ENCODE measurements around the gene TAL1. TPM values are rescaled to one million over a fixed set of nuclear protein-coding genes. Genes with fewer than 3 reads are reported as not detected.

Gene TAL1
- polyA plus RNA-seq, 3 donors: 0.50 TPM; not detected in 2

DNA sequence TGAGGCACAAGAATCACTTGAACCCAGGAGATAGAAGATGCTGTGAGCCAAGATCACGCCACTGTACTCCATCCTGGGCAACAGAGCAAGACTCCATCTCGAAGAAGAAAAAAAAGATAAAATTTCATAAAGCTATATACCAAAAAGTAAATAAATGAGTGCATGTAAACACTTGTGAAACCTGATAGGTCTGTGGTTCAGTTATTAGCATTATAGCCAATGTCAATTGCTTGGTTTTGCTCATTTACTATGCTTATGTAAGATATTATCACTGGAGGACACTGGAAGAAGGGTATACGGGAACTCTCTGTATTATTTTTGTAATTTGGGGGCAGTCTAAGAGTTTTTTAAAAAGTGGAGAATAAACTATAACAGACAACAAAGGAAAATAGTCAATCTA is 17.7 kb upstream of the TAL1 start:
- Mint-ChIP-seq H3K27ac (no peak overlapping the region), H3K4me3 (no peak overlapping the region), H3K9me3 (no peaks in the 10 kb centered on the region), H3K4me1 (no peaks in the 10 kb centered on the region), H3K27me3 (ENCODE audit: low read depth in 3 of 3) (peaks cover 0 to 5% (median 3%) of the 10 kb centered on the region in 3 donors), H3K36me3 (peaks cover 22 to 49% of the 10 kb centered on the region in 2 donors)
- Histone ChIP-seq H3K9me3 (replicated peaks in 1 of 2; ENCODE audit: control insufficient read depth in 1 of 2, insufficient read depth in 1 of 2, low read length in 2 of 2) (no peaks in the 10 kb centered on the region), H3K27me3 (ENCODE audit: control insufficient read depth in 2 of 2, insufficient read depth in 2 of 2, low read length in 2 of 2) (no peaks in the 10 kb centered on the region), H3K79me2 (ENCODE audit: insufficient read depth, low read length) (no peaks in the 10 kb centered on the region), H3K9ac (ENCODE audit: insufficient read depth, low read length, poor library complexity, severe bottlenecking) (no peak overlapping the region), H2AFZ (ENCODE audit: insufficient read depth, low read depth, low read length, poor library complexity, severe bottlenecking) (no peak overlapping the region), H3K4me1 (ENCODE audit: control insufficient read depth in 1 of 2, insufficient read depth in 2 of 2, low read length in 2 of 2) (no peaks in the 10 kb centered on the region), H3K4me2 (replicated peaks; ENCODE audit: extremely low read depth, low read length, poor library complexity, severe bottlenecking) (no peak overlapping the region), H3K36me3 (replicated peaks in 1 of 2; ENCODE audit: control insufficient read depth in 1 of 2, insufficient read depth in 2 of 2, low read length in 2 of 2) (peaks cover 12 to 39% of the 10 kb centered on the region in 2 donors), H3K27ac (ENCODE audit: low read depth in 1 of 2, low read length in 2 of 2) (no peak overlapping the region), H3K4me3 (replicated peaks in 1 of 3; ENCODE audit: low read depth in 2 of 3, low read length in 3 of 3) (no peak overlapping the region), H4K20me1 (ENCODE audit: insufficient read depth, low read length) (no peaks in the 10 kb centered on the region)
- TF ChIP-seq, protein P1, sequence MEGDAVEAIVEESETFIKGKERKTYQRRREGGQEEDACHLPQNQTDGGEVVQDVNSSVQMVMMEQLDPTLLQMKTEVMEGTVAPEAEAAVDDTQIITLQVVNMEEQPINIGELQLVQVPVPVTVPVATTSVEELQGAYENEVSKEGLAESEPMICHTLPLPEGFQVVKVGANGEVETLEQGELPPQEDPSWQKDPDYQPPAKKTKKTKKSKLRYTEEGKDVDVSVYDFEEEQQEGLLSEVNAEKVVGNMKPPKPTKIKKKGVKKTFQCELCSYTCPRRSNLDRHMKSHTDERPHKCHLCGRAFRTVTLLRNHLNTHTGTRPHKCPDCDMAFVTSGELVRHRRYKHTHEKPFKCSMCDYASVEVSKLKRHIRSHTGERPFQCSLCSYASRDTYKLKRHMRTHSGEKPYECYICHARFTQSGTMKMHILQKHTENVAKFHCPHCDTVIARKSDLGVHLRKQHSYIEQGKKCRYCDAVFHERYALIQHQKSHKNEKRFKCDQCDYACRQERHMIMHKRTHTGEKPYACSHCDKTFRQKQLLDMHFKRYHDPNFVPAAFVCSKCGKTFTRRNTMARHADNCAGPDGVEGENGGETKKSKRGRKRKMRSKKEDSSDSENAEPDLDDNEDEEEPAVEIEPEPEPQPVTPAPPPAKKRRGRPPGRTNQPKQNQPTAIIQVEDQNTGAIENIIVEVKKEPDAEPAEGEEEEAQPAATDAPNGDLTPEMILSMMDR (IDR thresholded peaks at IDR 0.05): no peak
- WGBS (ENCODE audit: insufficient coverage): no CpG with 5 or more reads among the region's 3 CpGs
- intact Hi-C loops (cut with micrococcal nuclease): no loop called here
- DNase-seq: no peak

DNA sequence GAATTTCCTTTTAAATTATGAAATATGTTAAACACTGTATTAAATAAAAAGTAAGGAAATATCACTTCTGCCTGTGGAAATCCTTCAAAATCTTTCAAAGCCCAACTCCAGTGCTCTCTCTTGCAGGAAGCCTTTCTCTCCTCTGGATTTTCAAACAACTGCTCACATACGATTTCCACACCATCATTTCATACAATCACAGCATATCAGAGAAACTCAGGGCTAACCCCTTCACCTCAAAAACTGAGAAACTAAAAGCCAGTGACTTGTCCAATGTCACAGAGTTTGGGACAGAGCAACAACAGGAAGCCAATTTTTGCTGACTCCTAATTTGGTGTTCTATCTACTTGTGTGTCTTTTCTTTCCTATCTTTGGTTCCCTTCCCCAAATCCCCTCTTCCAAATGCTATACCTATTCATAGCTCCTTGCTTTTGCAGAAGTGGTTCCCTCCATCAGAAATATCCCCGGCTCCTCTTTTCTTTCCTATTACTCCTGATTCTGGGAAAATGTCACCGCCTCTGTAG is 12.4 kb upstream of the TAL1 start:
- peaks cover 3 to 6% of the 10 kb centered on the region in 2 donors for H3K36me3 Mint-ChIP-seq
- no peak overlapping the region for H2AFZ ChIP-seq (ENCODE audit: insufficient read depth, low read depth, low read length, poor library complexity, severe bottlenecking)

More for the DNA sequence above, 12.4 kb upstream of the TAL1 start:
- TF ChIP-seq, protein P1 (IDR thresholded peaks at IDR 0.05): no peak
- Mint-ChIP-seq H3K27ac (no peak overlapping the region), H3K4me1 (no peaks in the 10 kb centered on the region), H3K27me3 (ENCODE audit: low read depth in 3 of 3) (peaks cover 5 to 22% (median 10%) of the 10 kb centered on the region in 3 donors), H3K9me3 (no peaks in the 10 kb centered on the region), H3K4me3 (no peak overlapping the region)
- H3K79me2 ChIP-seq (ENCODE audit: insufficient read depth, low read length): no peaks in the 10 kb centered on the region
- H3K4me2 ChIP-seq (replicated peaks; ENCODE audit: extremely low read depth, low read length, poor library complexity, severe bottlenecking): no peak overlapping the region
- H3K27ac ChIP-seq (ENCODE audit: low read depth in 1 of 2, low read length in 2 of 2): no peak overlapping the region
- intact Hi-C loops (cut with micrococcal nuclease): no loop called here
- no peaks in the 10 kb centered on the region for H3K4me1 ChIP-seq (ENCODE audit: control insufficient read depth in 1 of 2, insufficient read depth in 2 of 2, low read length in 2 of 2)
- no peak overlapping the region for H3K4me3 ChIP-seq (replicated peaks in 1 of 3; ENCODE audit: low read depth in 2 of 3, low read length in 3 of 3)
- no peaks in the 10 kb centered on the region for H3K9me3 ChIP-seq (replicated peaks in 1 of 2; ENCODE audit: control insufficient read depth in 1 of 2, insufficient read depth in 1 of 2, low read length in 2 of 2)
- WGBS (ENCODE audit: insufficient coverage): 83% methylated on average over 1 of the region's 3 CpGs
- DNase-seq: no peak
- H3K36me3 ChIP-seq (replicated peaks in 1 of 2; ENCODE audit: control insufficient read depth in 1 of 2, insufficient read depth in 2 of 2, low read length in 2 of 2): no peaks in the 10 kb centered on the region
- H4K20me1 ChIP-seq (ENCODE audit: insufficient read depth, low read length): no peaks in the 10 kb centered on the region
- H3K9ac ChIP-seq (ENCODE audit: insufficient read depth, low read length, poor library complexity, severe bottlenecking): no peak overlapping the region
- peaks cover 0 to under 1% of the 10 kb centered on the region in 2 donors for H3K27me3 ChIP-seq (ENCODE audit: control insufficient read depth in 2 of 2, insufficient read depth in 2 of 2, low read length in 2 of 2)
